B cell (primary cell): ENCODE results near the gene TXNRD3. TPM values are rescaled to one million over a fixed set of nuclear protein-coding genes. Genes with fewer than 3 reads are reported as not detected.

Experiments
- ATAC-seq: fragments of 200-7000 bp; cut with Tn5 transposase; one replicate; pipeline ENCODE4 v1.10.0; 2021; ENCODE audit warnings: low read depth, mild to moderate bottlenecking, moderate number of reproducible peaks, moderate library complexity
- CTCF ChIA-PET: fragments of 350-600 bp; sonication (Branson Sonifier 250); formaldehyde crosslinking; loops from one replicate; lab custom pipeline; 2021; ENCODE audit warnings: antibody characterized with exemption, inconsistent platforms; lab: Charles Lee
- POLR2A ChIA-PET: fragments of 350-600 bp; sonication (Branson Sonifier 250); formaldehyde crosslinking; loops from one replicate; lab custom pipeline; 2021; ENCODE audit warnings: antibody characterized with exemption; lab: Charles Lee
- DNase-seq: peaks from one replicate; pipeline ENCODE4 v3.0.0; 2013
- H2AFZ ChIP-seq: 2 replicates; pipeline ENCODE4 v1.6.1; 2012; ENCODE audit warnings: mild to moderate bottlenecking, low read depth, low read length; ENCODE audit not compliant: insufficient read depth, poor library complexity, severe bottlenecking
- H3K27ac ChIP-seq, 2 donors: 1 replicate in 1 of 2; 2 replicates in 1 of 2; pipeline ENCODE4 v1.5.1; 2012 to 2013; ENCODE audit warnings: low read length in 2 of 2, mild to moderate bottlenecking in 2 of 2, moderate library complexity in 1 of 2
- H3K27me3 ChIP-seq, 4 experiments: fragments of 200-600 bp in 1 of 4; sonication (generic) in 1 of 4; replicated peaks in 1 of 4; 1 replicate in 2 of 4; 2 replicates in 2 of 4; pipeline versions ENCODE4 v1.6.1 to v1.7.0; 2013 to 2016; ENCODE audit warnings: low read length in 3 of 4, mild to moderate bottlenecking in 2 of 4, mixed read lengths in 1 of 4, moderate library complexity in 1 of 4; ENCODE audit not compliant: insufficient read depth in 4 of 4, control insufficient read depth in 3 of 4; ENCODE audit errors: control extremely low read depth in 1 of 4
- H3K36me3 ChIP-seq, 2 experiments: replicated peaks in 1 of 2; 1 replicate in 1 of 2; 2 replicates in 1 of 2; pipeline versions ENCODE4 v1.6.1 to v1.7.1; 2013; ENCODE audit warnings: low read length in 1 of 2; ENCODE audit not compliant: insufficient read depth in 2 of 2, control insufficient read depth in 1 of 2; ENCODE audit errors: control extremely low read depth in 1 of 2, extremely low read depth in 1 of 2
- H3K4me1 ChIP-seq, 2 donors: fragments of 200-600 bp in 1 of 2; sonication (generic) in 1 of 2; 1 replicate in 1 of 2; 2 replicates in 1 of 2; pipeline versions ENCODE4 v1.5.1 to v1.6.1; 2013 to 2017; ENCODE audit warnings: low read length in 2 of 2; ENCODE audit not compliant: control insufficient read depth in 2 of 2, insufficient read depth in 2 of 2
- H3K4me2 ChIP-seq: replicated peaks from 2 replicates; pipeline ENCODE3; 2012; ENCODE audit warnings: mild to moderate bottlenecking, low read depth, low read length; ENCODE audit not compliant: poor library complexity, severe bottlenecking
- H3K4me3 ChIP-seq, 5 experiments: fragments of 200-600 bp in 1 of 5; sonication (generic) in 1 of 5; 1 replicate in 3 of 5; 2 replicates in 2 of 5; pipeline versions ENCODE4 v1.5.1 to v1.7.0; 2011 to 2016; ENCODE audit warnings: low read length in 4 of 5, mild to moderate bottlenecking in 4 of 5, low read depth in 2 of 5, control low read depth in 1 of 5, moderate library complexity in 1 of 5; ENCODE audit not compliant: insufficient read depth in 1 of 5; ENCODE audit errors: control extremely low read depth in 1 of 5, extremely low read depth in 1 of 5
- H3K79me2 ChIP-seq: fragments of 200-600 bp; sonication (generic); one replicate; pipeline ENCODE4 v1.6.0; 2016; ENCODE audit warnings: low read length; ENCODE audit not compliant: control insufficient read depth, insufficient read depth
- H3K9ac ChIP-seq: fragments of 200-600 bp; sonication (generic); 2 replicates; pipeline ENCODE4 v1.6.1; 2017; ENCODE audit warnings: mild to moderate bottlenecking, low read length, moderate library complexity
- H3K9me3 ChIP-seq, 3 donors: one replicate each; pipeline versions ENCODE4 v1.6.1 to v1.7.1; 2013; ENCODE audit warnings: low read length in 2 of 3; ENCODE audit not compliant: control insufficient read depth in 2 of 3, insufficient read depth in 1 of 3; ENCODE audit errors: control extremely low read depth in 1 of 3
- H4K20me1 ChIP-seq: 2 replicates; pipeline ENCODE4 v1.6.0; 2012; ENCODE audit warnings: mild to moderate bottlenecking, low read length; ENCODE audit not compliant: insufficient read depth, control insufficient read depth, poor library complexity, severe bottlenecking
- H3K27ac Mint-ChIP-seq: one replicate; pipeline ENCODE4 v1.8.0; 2021; ENCODE audit warnings: mixed read lengths
- H3K27me3 Mint-ChIP-seq: one replicate; pipeline ENCODE4 v1.8.0; 2021; ENCODE audit warnings: mixed read lengths
- H3K4me1 Mint-ChIP-seq: one replicate; pipeline ENCODE4 v1.8.0; 2021; ENCODE audit warnings: mixed read lengths
- H3K4me3 Mint-ChIP-seq: one replicate; pipeline ENCODE4 v1.8.0; 2021; ENCODE audit warnings: mixed read lengths
- H3K9me3 Mint-ChIP-seq: one replicate; pipeline ENCODE4 v1.8.0; 2022; ENCODE audit warnings: mixed read lengths; ENCODE audit not compliant: insufficient read depth
- EZH2 ChIP-seq: IDR thresholded peaks from 2 replicates; pipeline ENCODE4 v1.6.1; 2012; ENCODE audit warnings: borderline replicate concordance, low read depth, mild to moderate bottlenecking, moderate library complexity, low read length; ENCODE audit not compliant: insufficient read depth, poor library complexity, severe bottlenecking
- WGBS: methylation state at CpG from one replicate; pipeline ENCODE4 v1.1.5; 2013; ENCODE audit warnings: missing lambda C conversion rate; ENCODE audit not compliant: insufficient coverage; 5-methylcytosine and 5-hydroxymethylcytosine counted together
- intact Hi-C: fragments of 100-400 bp; cut with micrococcal nuclease; formaldehyde crosslinking; loops from one replicate; pipeline ENCODE4 v1.10.0; 2022
- polyA plus RNA-seq: library from polyadenylated mRNA; depleted of rRNA; stranded (reverse); fragments of >200 nt; gene quantifications from 2 replicates; pipeline ENCODE4 v1.2.3, GENCODE V29; 2012
- small RNA-seq: library from RNA; depleted of rRNA; stranded (forward); fragments of <200 nt; gene quantifications from one replicate; pipeline ENCODE3, GENCODE V24; 2012; ENCODE audit warnings: low replicate concordance, low read depth; ENCODE audit not compliant: insufficient read length
- total RNA-seq, 2 donors: library from RNA; stranded (reverse); fragments of 120-200 nt in 1 of 2; gene quantifications; 1 replicate in 1 of 2; 2 replicates in 1 of 2; pipeline versions ENCODE4 v1.2.3 to v1.2.4, GENCODE V29; 2013 to 2022
- TF ChIP-seq, protein P1 (sequence below): fragments of 200-600 bp; IDR thresholded peaks from one replicate; pipeline ENCODE4 v1.8.0; 2022; ENCODE audit warnings: antibody characterized with exemption, mild to moderate bottlenecking

TXNRD3 gene
- total and polyA plus RNA-seq, 2 donors (not counting 1 experiment from before 2014, with no cell fraction given) = 0.15 to 0.99 TPM

DNA sequence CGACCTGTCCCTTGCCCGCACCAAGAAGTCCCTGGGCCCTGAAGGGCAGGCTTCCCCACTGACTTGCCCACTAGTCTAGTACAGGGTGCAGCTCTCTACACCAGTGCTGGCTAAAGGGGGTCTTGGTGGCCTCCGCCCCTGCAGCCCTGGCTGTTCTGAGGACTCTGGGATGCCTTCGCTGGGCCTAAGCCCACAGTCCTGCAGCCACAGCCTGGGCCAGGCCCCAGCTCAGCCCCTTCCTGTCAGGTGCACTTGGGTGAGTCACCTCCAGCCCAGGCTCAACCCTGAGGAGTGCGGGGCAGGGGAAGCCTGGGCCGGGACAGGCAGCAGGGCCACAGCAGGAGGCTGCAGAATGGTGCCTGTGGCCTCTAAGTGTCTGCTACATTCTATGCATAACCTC is 97.2 kb downstream of the TXNRD3 start:
- Histone ChIP-seq H3K27me3 (no peaks in the 10 kb centered on the region), H4K20me1 (no peaks in the 10 kb centered on the region), H3K4me3 (no peak overlapping the region), H3K9ac (no peak overlapping the region), H3K9me3 (peaks cover 0 to 3% (median 2%) of the 10 kb centered on the region in 3 donors), H3K36me3 (no peaks in the 10 kb centered on the region), H3K4me1 (no peaks in the 10 kb centered on the region), H3K27ac (no peak overlapping the region), H2AFZ (no peak overlapping the region), H3K4me2 (no peak overlapping the region), H3K79me2 (no peaks in the 10 kb centered on the region)
- Mint-ChIP-seq H3K27ac (no peak overlapping the region), H3K27me3 (peaks cover 13% of the 10 kb centered on the region), H3K9me3 (peaks cover 6% of the 10 kb centered on the region), H3K4me1 (no peaks in the 10 kb centered on the region), H3K4me3 (no peak overlapping the region)
- intact Hi-C loops = no loop called here
- DNase-seq = no peak
- no peak for ATAC-seq
- POLR2A ChIA-PET = no interaction called here
- CTCF ChIA-PET = no interaction called here
- no peak for TF ChIP-seq EZH2
- TF ChIP-seq, protein P1, sequence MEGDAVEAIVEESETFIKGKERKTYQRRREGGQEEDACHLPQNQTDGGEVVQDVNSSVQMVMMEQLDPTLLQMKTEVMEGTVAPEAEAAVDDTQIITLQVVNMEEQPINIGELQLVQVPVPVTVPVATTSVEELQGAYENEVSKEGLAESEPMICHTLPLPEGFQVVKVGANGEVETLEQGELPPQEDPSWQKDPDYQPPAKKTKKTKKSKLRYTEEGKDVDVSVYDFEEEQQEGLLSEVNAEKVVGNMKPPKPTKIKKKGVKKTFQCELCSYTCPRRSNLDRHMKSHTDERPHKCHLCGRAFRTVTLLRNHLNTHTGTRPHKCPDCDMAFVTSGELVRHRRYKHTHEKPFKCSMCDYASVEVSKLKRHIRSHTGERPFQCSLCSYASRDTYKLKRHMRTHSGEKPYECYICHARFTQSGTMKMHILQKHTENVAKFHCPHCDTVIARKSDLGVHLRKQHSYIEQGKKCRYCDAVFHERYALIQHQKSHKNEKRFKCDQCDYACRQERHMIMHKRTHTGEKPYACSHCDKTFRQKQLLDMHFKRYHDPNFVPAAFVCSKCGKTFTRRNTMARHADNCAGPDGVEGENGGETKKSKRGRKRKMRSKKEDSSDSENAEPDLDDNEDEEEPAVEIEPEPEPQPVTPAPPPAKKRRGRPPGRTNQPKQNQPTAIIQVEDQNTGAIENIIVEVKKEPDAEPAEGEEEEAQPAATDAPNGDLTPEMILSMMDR = no peak
- 89% methylated on average over 6 of the region's 6 CpGs for WGBS

DNA sequence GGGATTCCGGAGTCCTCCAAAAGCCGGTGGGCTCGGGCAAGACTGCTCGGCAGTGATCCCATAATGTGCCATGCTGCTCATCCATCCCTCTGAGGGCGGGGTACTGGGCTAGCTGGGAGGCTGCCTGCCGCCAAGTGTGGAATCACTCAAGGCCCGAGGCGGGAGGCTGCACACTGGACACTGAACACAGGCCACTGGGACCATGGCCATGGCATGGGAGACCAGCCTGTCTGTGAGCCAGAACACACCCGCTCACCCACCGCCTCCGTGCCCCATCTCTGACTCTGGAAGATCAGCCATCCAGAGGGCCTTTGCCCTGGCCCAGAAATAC is 97.5 kb downstream of the TXNRD3 start:
- ATAC-seq (no peak), DNase-seq (no peak)
- H4K20me1 ChIP-seq = no peaks in the 10 kb centered on the region
- no peak overlapping the region for H3K4me3 Mint-ChIP-seq
- no peaks in the 10 kb centered on the region for H3K4me1 ChIP-seq
- H2AFZ ChIP-seq = no peak overlapping the region
- no peaks in the 10 kb centered on the region for H3K27me3 ChIP-seq
- H3K27ac ChIP-seq = no peak overlapping the region
- H3K36me3 ChIP-seq = no peaks in the 10 kb centered on the region
- H3K9me3 Mint-ChIP-seq = peaks cover 6% of the 10 kb centered on the region
- H3K9me3 ChIP-seq = peaks cover 0 to 2% (median 0%) of the 10 kb centered on the region in 3 donors
- POLR2A ChIA-PET = no interaction called here
- CTCF ChIA-PET = no interaction called here
- WGBS = 97% methylated on average over 11 of the region's 11 CpGs
- H3K27me3 Mint-ChIP-seq = peaks cover 13% of the 10 kb centered on the region
- H3K79me2 ChIP-seq = no peaks in the 10 kb centered on the region
- no peak overlapping the region for H3K9ac ChIP-seq
- TF ChIP-seq EZH2 = no peak
- TF ChIP-seq, protein P1 = no peak
- no peak overlapping the region for H3K4me2 ChIP-seq
- H3K4me3 ChIP-seq = no peak overlapping the region
- intact Hi-C loops = no loop called here
- no peaks in the 10 kb centered on the region for H3K4me1 Mint-ChIP-seq
- no peak overlapping the region for H3K27ac Mint-ChIP-seq

Small RNA genes lying within 50 kb of the gene (small RNA-seq; reads per million reads assigned to genes)
- not detected for gene RNA5SP138

Other genes with a start within 250 kb of the TXNRD3 start
- 70.9 and 75.9 TPM in 2 replicates for gene ZXDC, start 179.2 kb downstream of the TXNRD3 start, total RNA-seq
- 38.9 and 52.3 TPM in 2 replicates for gene ZXDC, start 179.2 kb downstream of the TXNRD3 start, polyA plus RNA-seq
- not detected in 2 replicates for gene UROC1, start 137.4 kb downstream of the TXNRD3 start, total RNA-seq
- gene UROC1, start 137.4 kb downstream of the TXNRD3 start, polyA plus RNA-seq = not detected in 2 replicates
- not detected in 2 replicates for gene CHST13, start 131.0 kb downstream of the TXNRD3 start, total RNA-seq
- 0.07 and 0.09 TPM in 2 replicates for gene CHST13, start 131.0 kb downstream of the TXNRD3 start, polyA plus RNA-seq
- gene C3orf22, start 96.2 kb downstream of the TXNRD3 start, total RNA-seq = not detected in 2 replicates
- not detected in 2 replicates for gene C3orf22, start 96.2 kb downstream of the TXNRD3 start, polyA plus RNA-seq
- gene CHCHD6, start 49.1 kb upstream of the TXNRD3 start, total RNA-seq = 13.5 TPM in 2 replicates
- 8.0 and 8.1 TPM in 2 replicates for gene CHCHD6, start 49.1 kb upstream of the TXNRD3 start, polyA plus RNA-seq